Natural killer cell (primary cell): ENCODE results near the gene TUFM. TPM values are rescaled to one million over a fixed set of nuclear protein-coding genes. Genes with fewer than 3 reads are reported as not detected.

Experiments used
- ATAC-seq, 3 donors: fragments of 150-1000 bp in 2 of 3; fragments of 200-7000 bp in 1 of 3; cut with Tn5 transposase; 1 replicate in 1 of 3; 2 replicates in 2 of 3; pipeline ENCODE4 v1.10.0; 2021; ENCODE audit warnings: mild to moderate bottlenecking in 2 of 3, moderate library complexity in 2 of 3
- DNase-seq, 2 donors: peaks; one replicate each; pipeline versions ENCODE4 v3.0.0 to v3.0.0-alpha.2; 2013 to 2021; ENCODE audit warnings: mixed read lengths in 1 of 2
- H3K27ac ChIP-seq: one replicate; pipeline ENCODE4 v1.5.1; 2013; ENCODE audit warnings: mild to moderate bottlenecking, low read length
- H3K27me3 ChIP-seq: one replicate; pipeline ENCODE4 v1.6.1; 2013; ENCODE audit warnings: low read length; ENCODE audit not compliant: control insufficient read depth, insufficient read depth
- H3K36me3 ChIP-seq: one replicate; pipeline ENCODE4 v1.6.1; 2013; ENCODE audit warnings: low read length; ENCODE audit not compliant: control insufficient read depth, insufficient read depth
- H3K4me1 ChIP-seq: one replicate; pipeline ENCODE4 v1.6.1; 2013; ENCODE audit warnings: low read length; ENCODE audit not compliant: control insufficient read depth, insufficient read depth
- H3K4me3 ChIP-seq: one replicate; pipeline ENCODE4 v1.5.1; 2013; ENCODE audit warnings: low read length
- H3K9me3 ChIP-seq: one replicate; pipeline ENCODE4 v1.6.1; 2013; ENCODE audit warnings: low read length; ENCODE audit not compliant: control insufficient read depth, insufficient read depth
- H3K27ac Mint-ChIP-seq, 2 donors: one replicate each; pipeline ENCODE4 v1.8.0; 2022; ENCODE audit warnings: mild to moderate bottlenecking in 2 of 2, mixed read lengths in 2 of 2, moderate library complexity in 1 of 2
- H3K27me3 Mint-ChIP-seq, 2 donors: one replicate each; pipeline ENCODE4 v1.8.0; 2022; ENCODE audit warnings: low read depth in 2 of 2, mixed read lengths in 2 of 2
- H3K36me3 Mint-ChIP-seq: one replicate; pipeline ENCODE4 v1.8.0; 2022; ENCODE audit warnings: mixed read lengths
- H3K4me1 Mint-ChIP-seq, 2 donors: one replicate each; pipeline ENCODE4 v1.8.0; 2022; ENCODE audit warnings: mixed read lengths in 2 of 2
- H3K4me3 Mint-ChIP-seq: one replicate; pipeline ENCODE4 v1.8.0; 2022; ENCODE audit warnings: mild to moderate bottlenecking, moderate library complexity, mixed read lengths
- H3K9me3 Mint-ChIP-seq, 2 donors: one replicate each; pipeline ENCODE4 v1.8.0; 2022; ENCODE audit warnings: mixed read lengths in 2 of 2
- CTCF ChIP-seq: fragments of 200-600 bp; IDR thresholded peaks from one replicate; pipeline ENCODE4 v1.8.0; 2022; ENCODE audit warnings: antibody characterized with exemption
- WGBS: methylation state at CpG from one replicate; pipeline ENCODE4 v1.1.7; 2013; ENCODE audit warnings: missing lambda C conversion rate; ENCODE audit not compliant: insufficient coverage; 5-methylcytosine and 5-hydroxymethylcytosine counted together
- intact Hi-C: fragments of 100-400 bp; cut with micrococcal nuclease; formaldehyde crosslinking; loops from one replicate; pipeline ENCODE4 v1.14.2; 2022
- total RNA-seq, 4 donors: library from RNA; stranded (reverse); fragments of 120-200 nt in 1 of 4; gene quantifications; one replicate each; pipeline versions ENCODE4 v1.2.3 to v1.2.4, GENCODE V29; 2013 to 2022

TUFM gene
- total RNA-seq, 3 donors from 2014 or later (not counting 1 experiment from before 2014, with no cell fraction given) = 108 to 128 (median 118) TPM

- Histone ChIP-seq H3K27me3 (no peaks in the 10 kb centered on the region), H3K9me3 (no peaks in the 10 kb centered on the region), H3K36me3 (peaks cover 5% of the 10 kb centered on the region), H3K4me3 (peak within 1 kb of the TSS; percentile 91), H3K27ac (no peak within 1 kb of the TSS), H3K4me1 (peaks cover 23% of the 10 kb centered on the region)
- TF ChIP-seq CTCF = no peak
- ATAC-seq (no peak), DNase-seq (no peak)
- intact Hi-C loops = no loop called here
- Mint-ChIP-seq H3K36me3 (no peaks in the 10 kb centered on the region), H3K27ac (peak within 1 kb of the TSS in 1 of 2 donors; percentile 61), H3K4me3 (peak within 1 kb of the TSS; percentile 68), H3K27me3 (peaks cover 0 to 6% of the 10 kb centered on the region in 2 donors), H3K9me3 (no peaks in the 10 kb centered on the region), H3K4me1 (peaks cover 10 to 27% of the 10 kb centered on the region in 2 donors)
- WGBS = 80% methylated on average over 20 of the region's 25 CpGs
Measured at GRCh38 chr16:28878083-28878926, 32.2 kb upstream of the TUFM start, which contains the start of gene ATP2A1. Gene ATP2A1 (plus strand): TSS chr16:28878488. CDS start chr16:28878672, 184 bp downstream.

GRCh38 chr16:28877655-28878000, 31.5 kb upstream of the TUFM start:
- H3K27me3 ChIP-seq = no peaks in the 10 kb centered on the region
- H3K4me3 ChIP-seq = no peak overlapping the region
- peaks cover 6% of the 10 kb centered on the region for H3K36me3 ChIP-seq
- no peak for TF ChIP-seq CTCF
- H3K4me3 Mint-ChIP-seq = peak overlapping the region; percentile 35
- 75% methylated on average over 2 of the region's 2 CpGs for WGBS
- H3K4me1 Mint-ChIP-seq = peaks cover 10 to 27% of the 10 kb centered on the region in 2 donors
- DNase-seq (no peak), ATAC-seq (no peak)
- H3K36me3 Mint-ChIP-seq = no peaks in the 10 kb centered on the region
- H3K27me3 Mint-ChIP-seq = peaks cover 0 to 6% of the 10 kb centered on the region in 2 donors
- intact Hi-C loops = no loop called here
- H3K9me3 Mint-ChIP-seq = no peaks in the 10 kb centered on the region
- no peaks in the 10 kb centered on the region for H3K9me3 ChIP-seq
- peaks cover 23% of the 10 kb centered on the region for H3K4me1 ChIP-seq
- peak overlapping the region in 1 of 2 donors; percentile 61 for H3K27ac Mint-ChIP-seq
- no peak overlapping the region for H3K27ac ChIP-seq

- Mint-ChIP-seq H3K4me1 (peaks cover 10 to 27% of the 10 kb centered on the region in 2 donors), H3K4me3 (peak overlapping the region; percentile 9), H3K27me3 (peaks cover 0 to 6% of the 10 kb centered on the region in 2 donors), H3K9me3 (no peaks in the 10 kb centered on the region), H3K27ac (peak overlapping the region in 1 of 2 donors; percentile 61), H3K36me3 (no peaks in the 10 kb centered on the region)
- Histone ChIP-seq H3K4me3 (no peak overlapping the region), H3K27me3 (no peaks in the 10 kb centered on the region), H3K9me3 (no peaks in the 10 kb centered on the region), H3K36me3 (peaks cover 11% of the 10 kb centered on the region), H3K27ac (no peak overlapping the region), H3K4me1 (peaks cover 23% of the 10 kb centered on the region)
- WGBS = 32% methylated on average over 12 of the region's 12 CpGs
- no peak for TF ChIP-seq CTCF
- DNase-seq (no peak), ATAC-seq (no peak)
- intact Hi-C loops = no loop called here
Measured at GRCh38 chr16:28876973-28877654, 31.0 kb upstream of the TUFM start.
